Activated CD4-positive, alpha-beta T cell treated with anti-CD3 and anti-CD28 coated beads for 36 hours (primary cell): ENCODE measurements around the gene NBPF11. TPM values are rescaled to one million over a fixed set of nuclear protein-coding genes. Genes with fewer than 3 reads are reported as not detected.
"Not testable (repeated sequence)": the region's sequence is repeated elsewhere in the genome, so short reads cannot be mapped to it uniquely, and the experiment has no call there.

Experiments
- ATAC-seq: fragments of 200-7000 bp; cut with Tn5 transposase; one replicate; pipeline ENCODE4 v1.10.0; 2021; ENCODE audit warnings: mild to moderate bottlenecking, moderate library complexity
- CTCF ChIA-PET: fragments of 350-600 bp; sonication (Branson Sonifier 250); formaldehyde crosslinking; loops from one replicate; lab custom pipeline; 2021; ENCODE audit warnings: antibody characterized with exemption; lab: Charles Lee
- POLR2A ChIA-PET: fragments of 350-600 bp; sonication (Branson Sonifier 250); formaldehyde crosslinking; loops from one replicate; lab custom pipeline; 2021; ENCODE audit warnings: antibody characterized with exemption, inconsistent platforms; lab: Charles Lee
- DNase-seq: peaks from one replicate; pipeline ENCODE4 v3.0.0-alpha.2; 2020
- H3K27ac Mint-ChIP-seq: one replicate; pipeline ENCODE4 v1.8.0; 2021; ENCODE audit warnings: mixed read lengths
- H3K27me3 Mint-ChIP-seq: one replicate; pipeline ENCODE4 v1.8.0; 2021; ENCODE audit warnings: mixed read lengths
- H3K36me3 Mint-ChIP-seq: one replicate; pipeline ENCODE4 v1.8.0; 2021; ENCODE audit warnings: low read depth, mixed read lengths
- H3K4me1 Mint-ChIP-seq: one replicate; pipeline ENCODE4 v1.8.0; 2021; ENCODE audit warnings: mixed read lengths
- H3K4me3 Mint-ChIP-seq: one replicate; pipeline ENCODE4 v1.8.0; 2021; ENCODE audit warnings: mild to moderate bottlenecking, moderate library complexity, mixed read lengths
- H3K9me3 Mint-ChIP-seq: one replicate; pipeline ENCODE4 v1.8.0; 2021; ENCODE audit warnings: low read depth, mixed read lengths
- intact Hi-C, 2 experiments: fragments of 100-400 bp; cut with DNase I in 1 of 2; cut with micrococcal nuclease in 1 of 2; formaldehyde crosslinking; loops; one replicate each; pipeline versions ENCODE4 v1.14.2 to v1.15.1; 2022 to 2024; cut with DNase I, micrococcal nuclease
- total RNA-seq, 2 experiments: library from RNA; stranded (reverse); gene quantifications; one replicate each; pipeline ENCODE4 v1.2.3, GENCODE V29; 2021

NBPF11 gene
- total RNA-seq, 2 experiments from 2014 or later: 6.8 to 7.6 TPM

- CTCF ChIA-PET, H3K4me1 Mint-ChIP-seq, H3K27me3 Mint-ChIP-seq, H3K27ac Mint-ChIP-seq, H3K9me3 Mint-ChIP-seq, H3K36me3 Mint-ChIP-seq, ATAC-seq, POLR2A ChIA-PET, intact Hi-C loops, DNase-seq, H3K4me3 Mint-ChIP-seq: not testable (repeated sequence)
Observed at GRCh38 chr1:148078090-148078489, 74.0 kb downstream of the NBPF11 start.

GRCh38 chr1:148077458-148077857, 74.6 kb downstream of the NBPF11 start:
- POLR2A ChIA-PET, H3K27ac Mint-ChIP-seq, H3K27me3 Mint-ChIP-seq, H3K36me3 Mint-ChIP-seq, DNase-seq, CTCF ChIA-PET, H3K9me3 Mint-ChIP-seq, H3K4me3 Mint-ChIP-seq, H3K4me1 Mint-ChIP-seq, intact Hi-C loops: not testable (repeated sequence)
- peak; percentile 55 for ATAC-seq

- CTCF ChIA-PET, H3K4me1 Mint-ChIP-seq, H3K27ac Mint-ChIP-seq, POLR2A ChIA-PET, H3K27me3 Mint-ChIP-seq, H3K9me3 Mint-ChIP-seq, H3K36me3 Mint-ChIP-seq, intact Hi-C loops, H3K4me3 Mint-ChIP-seq, DNase-seq: not testable (repeated sequence)
- ATAC-seq: peak; percentile 63
Observed at GRCh38 chr1:148073392-148073791, 78.7 kb downstream of the NBPF11 start.

GRCh38 chr1:148068606-148069005, 83.5 kb downstream of the NBPF11 start:
- H3K27ac Mint-ChIP-seq, H3K27me3 Mint-ChIP-seq, intact Hi-C loops, POLR2A ChIA-PET, H3K4me1 Mint-ChIP-seq, CTCF ChIA-PET, DNase-seq, H3K9me3 Mint-ChIP-seq, H3K36me3 Mint-ChIP-seq, ATAC-seq, H3K4me3 Mint-ChIP-seq: not testable (repeated sequence)

- DNase-seq, H3K27ac Mint-ChIP-seq, H3K9me3 Mint-ChIP-seq, POLR2A ChIA-PET, H3K27me3 Mint-ChIP-seq, H3K36me3 Mint-ChIP-seq, ATAC-seq, H3K4me3 Mint-ChIP-seq, intact Hi-C loops, H3K4me1 Mint-ChIP-seq, CTCF ChIA-PET: not testable (repeated sequence)
Observed at GRCh38 chr1:148068201-148068600, 83.9 kb downstream of the NBPF11 start.

- ATAC-seq: peak; percentile 34
- POLR2A ChIA-PET: not testable (repeated sequence)
Observed at GRCh38 chr1:148060294-148060701, 91.8 kb downstream of the NBPF11 start.

GRCh38 chr1:148057384-148057783, 94.7 kb downstream of the NBPF11 start:
- DNase-seq, ATAC-seq, intact Hi-C loops, H3K9me3 Mint-ChIP-seq, H3K4me1 Mint-ChIP-seq, CTCF ChIA-PET, H3K4me3 Mint-ChIP-seq, POLR2A ChIA-PET, H3K36me3 Mint-ChIP-seq, H3K27ac Mint-ChIP-seq: not testable (repeated sequence)
- H3K27me3 Mint-ChIP-seq: peaks cover 10% of the 10 kb centered on the region

More at GRCh38 chr1:148060294-148060701, 91.8 kb downstream of the NBPF11 start:
- Mint-ChIP-seq H3K4me3 (peak overlapping the region; percentile 52), H3K27me3 (peaks cover 10% of the 10 kb centered on the region)
- DNase-seq: peak; percentile 7
- intact Hi-C loops, CTCF ChIA-PET, H3K36me3 Mint-ChIP-seq, H3K4me1 Mint-ChIP-seq, H3K9me3 Mint-ChIP-seq, H3K27ac Mint-ChIP-seq: not testable (repeated sequence)

Other genes starting within 250 kb of the NBPF11 start
- not detected for gene GJA8, start 249.5 kb downstream of the NBPF11 start, total RNA-seq
- gene GPR89B, start 223.9 kb downstream of the NBPF11 start, total RNA-seq: 10 to 100 TPM; 13.2 to 21.1 TPM